Thyroid gland (tissue), 4 donors: ENCODE results near the gene CCDC88C.

Experiments
- POLR2A ChIP-seq, 2 donors: fragments of 450-650 bp; IDR thresholded peaks; one replicate each; pipeline ENCODE4 v1.6.1; 2017; ENCODE audit warnings: antibody characterized with exemption in 2 of 2, mild to moderate bottlenecking in 2 of 2, moderate library complexity in 1 of 2
- TF ChIP-seq, protein P1 (sequence below), 6 experiments: fragments of 200-600 bp in 3 of 6; fragments of 450-650 bp in 3 of 6; sonication (generic) in 3 of 6; IDR thresholded peaks; one replicate each; pipeline ENCODE4 v1.5.1; 2016 to 2019; ENCODE audit warnings: antibody characterized with exemption in 6 of 6, mild to moderate bottlenecking in 2 of 6, inconsistent platforms in 1 of 6, moderate library complexity in 1 of 6

DNA sequence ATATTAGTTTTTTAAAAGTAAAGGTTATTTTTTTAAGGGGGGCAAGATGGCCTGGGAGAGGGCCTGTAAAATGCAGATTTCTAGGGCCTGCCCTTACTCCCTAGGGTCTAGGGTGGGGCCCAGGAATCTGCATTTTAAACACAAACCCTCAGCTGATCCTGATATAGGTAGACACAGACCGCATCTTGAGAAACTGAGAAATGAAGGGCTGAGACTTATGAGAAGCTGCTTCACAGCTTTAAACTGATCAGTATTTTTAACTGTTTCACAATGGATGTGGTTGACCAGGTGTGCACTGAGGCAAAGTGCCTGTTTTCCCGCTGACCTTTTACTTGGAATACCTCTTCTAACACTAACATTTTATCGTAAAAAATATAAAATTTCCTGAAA lies 84.0 kb downstream of the CCDC88C start:
- TF ChIP-seq, protein P1, sequence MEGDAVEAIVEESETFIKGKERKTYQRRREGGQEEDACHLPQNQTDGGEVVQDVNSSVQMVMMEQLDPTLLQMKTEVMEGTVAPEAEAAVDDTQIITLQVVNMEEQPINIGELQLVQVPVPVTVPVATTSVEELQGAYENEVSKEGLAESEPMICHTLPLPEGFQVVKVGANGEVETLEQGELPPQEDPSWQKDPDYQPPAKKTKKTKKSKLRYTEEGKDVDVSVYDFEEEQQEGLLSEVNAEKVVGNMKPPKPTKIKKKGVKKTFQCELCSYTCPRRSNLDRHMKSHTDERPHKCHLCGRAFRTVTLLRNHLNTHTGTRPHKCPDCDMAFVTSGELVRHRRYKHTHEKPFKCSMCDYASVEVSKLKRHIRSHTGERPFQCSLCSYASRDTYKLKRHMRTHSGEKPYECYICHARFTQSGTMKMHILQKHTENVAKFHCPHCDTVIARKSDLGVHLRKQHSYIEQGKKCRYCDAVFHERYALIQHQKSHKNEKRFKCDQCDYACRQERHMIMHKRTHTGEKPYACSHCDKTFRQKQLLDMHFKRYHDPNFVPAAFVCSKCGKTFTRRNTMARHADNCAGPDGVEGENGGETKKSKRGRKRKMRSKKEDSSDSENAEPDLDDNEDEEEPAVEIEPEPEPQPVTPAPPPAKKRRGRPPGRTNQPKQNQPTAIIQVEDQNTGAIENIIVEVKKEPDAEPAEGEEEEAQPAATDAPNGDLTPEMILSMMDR (IDR thresholded peaks at IDR 0.05): no peak
- no peak for TF ChIP-seq POLR2A (IDR thresholded peaks at IDR 0.05)
